Ovary (tissue), 9 donors: ENCODE measurements around the gene TFAP2B. TPM values are rescaled to one million over a fixed set of nuclear protein-coding genes. Genes with fewer than 3 reads are reported as not detected.

Experiments
- DNase-seq, 5 donors: peaks; one replicate each; pipeline ENCODE4 v3.0.0-alpha.2; 2019 to 2020
- H3K27ac ChIP-seq, 2 donors: fragments of 200-600 bp; one replicate each; pipeline versions ENCODE4 v1.5.1 to v1.8.0; 2019 to 2022
- H3K27me3 ChIP-seq: fragments of 200-600 bp; one replicate; pipeline ENCODE4 v1.8.0; 2022
- H3K36me3 ChIP-seq: fragments of 200-600 bp; sonication (generic); one replicate; pipeline ENCODE4 v1.5.1; 2019
- H3K4me1 ChIP-seq: one replicate; pipeline ENCODE4 v1.8.1; 2013; ENCODE audit warnings: mild to moderate bottlenecking, moderate library complexity; ENCODE audit not compliant: insufficient read depth
- H3K4me3 ChIP-seq: fragments of 200-600 bp; sonication (generic); one replicate; pipeline ENCODE4 v1.5.1; 2017
- H3K9me3 ChIP-seq, 2 donors: fragments of 200-600 bp in 1 of 2; sonication (generic) in 1 of 2; one replicate each; pipeline versions ENCODE4 v1.5.1 to v1.8.1; 2013 to 2019; ENCODE audit warnings: mild to moderate bottlenecking in 1 of 2, moderate library complexity in 1 of 2
- CTCF ChIP-seq, 3 donors: fragments of 450-650 bp in 2 of 3; fragments of 200-600 bp in 1 of 3; IDR thresholded peaks; one replicate each; pipeline versions ENCODE4 v1.5.1 to v1.8.0; 2016 to 2022; ENCODE audit warnings: antibody characterized with exemption in 3 of 3, mild to moderate bottlenecking in 1 of 3
- EP300 ChIP-seq: sonication (generic); formaldehyde crosslinking; IDR thresholded peaks from one replicate; pipeline ENCODE4 v1.6.1; 2017; ENCODE audit warnings: antibody characterized with exemption
- POLR2A ChIP-seq: fragments of 450-650 bp; IDR thresholded peaks from one replicate; pipeline ENCODE4 v1.6.1; 2017; ENCODE audit warnings: antibody characterized with exemption, mild to moderate bottlenecking, moderate library complexity
- intact Hi-C, 4 donors: fragments of 100-400 bp; cut with DNase I; formaldehyde crosslinking; loops; one replicate each; pipeline versions ENCODE4 v1.11.0 to v1.15.1; 2022 to 2023
- polyA plus RNA-seq, 2 donors: library from polyadenylated mRNA; stranded (reverse); fragments of 200-250 nt in 1 of 2; fragments of 350-450 nt in 1 of 2; fragmentation: Illumina TruSeq in 1 of 2; extraction: RNeasy Lipid Tissue Mini Kit (QIAGEN cat#74804) in 1 of 2; gene quantifications; one replicate each; pipeline ENCODE4 v1.2.3, GENCODE V29; 2013 to 2014
- total RNA-seq, 7 donors: library from RNA; depleted of rRNA in 2 of 7; stranded (reverse); fragments of >200 nt in 2 of 7; fragmentation: NEBNext Ultra II Directional in 3 of 7; extraction: Animal tissue kit (Norgen Biotek cat#: 25700) in 3 of 7; gene quantifications; one replicate each; pipeline versions ENCODE4 v1.1.0 to v1.2.4, GENCODE V29; 2016 to 2023
- donor health status: DM: no; HTN: no; CAD: no; lungs with moderate emphysema.
- donor health status: DM: no; HTN: no; CAD: no.
- donor health status: Bipolar disorder and iron deficiency.
- donor health status: DM: yes; HTN: yes; CAD: no.
- donor health status: DM: no; HTN: no; CAD: no.
- donor health status: DM: yes; HTN: yes; CAD: no.

TFAP2B gene
- total and polyA plus RNA-seq, 9 donors = not detected

- Histone ChIP-seq H3K27me3 (no peaks in the 10 kb centered on the region), H3K4me3 (no peak overlapping the region), H3K27ac (no peak overlapping the region), H3K9me3 (no peaks in the 10 kb centered on the region), H3K36me3 (no peaks in the 10 kb centered on the region), H3K4me1 (no peaks in the 10 kb centered on the region)
- TF ChIP-seq EP300 (no peak), CTCF (IDR thresholded peaks at IDR 0.05) (no peak), POLR2A (no peak)
- intact Hi-C loops = no loop called here
- DNase-seq = no peak
Measured at GRCh38 chr6:50891290-50891689, 72.6 kb downstream of the TFAP2B start.

Other genes starting within 250 kb of the TFAP2B start
- gene TFAP2D, start 105.3 kb upstream of the TFAP2B start, total RNA-seq = not detected
- gene TFAP2D, start 105.3 kb upstream of the TFAP2B start, polyA plus RNA-seq = not detected